Kidney glomerular epithelial cell (primary cell): ENCODE results near the gene PBX2.

ENCODE experiments used
- DNase-seq: peaks from one replicate; lab custom pipeline; 2025; lab: John Stamatoyannopoulos, UW

The PBX2 gene

DNA sequence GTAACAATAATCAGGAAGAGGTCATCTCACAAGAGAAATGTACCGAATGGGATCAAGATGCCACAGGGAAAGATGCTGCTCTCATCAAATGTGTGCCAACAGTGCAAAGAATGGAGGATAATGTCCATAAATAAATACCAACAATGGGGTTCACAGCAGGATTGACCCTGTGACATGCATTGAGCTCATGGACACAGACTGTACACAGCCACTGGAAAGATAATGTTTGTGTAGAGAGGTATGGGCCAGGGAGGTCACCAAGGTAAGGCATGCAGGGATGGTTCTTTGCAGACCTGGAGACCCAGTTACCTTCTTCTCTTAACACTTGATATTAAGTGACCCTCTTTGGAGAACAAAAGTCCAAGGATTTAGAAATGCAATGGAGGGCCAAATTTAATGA, 15.6 kb downstream of the PBX2 start:
- DNase-seq = no peak

GRCh38 chr6:32173051-32173727, 16.8 kb downstream of the PBX2 start:
- no peak for DNase-seq

GRCh38 chr6:32171234-32171633, 18.8 kb downstream of the PBX2 start:
- no peak for DNase-seq

DNA sequence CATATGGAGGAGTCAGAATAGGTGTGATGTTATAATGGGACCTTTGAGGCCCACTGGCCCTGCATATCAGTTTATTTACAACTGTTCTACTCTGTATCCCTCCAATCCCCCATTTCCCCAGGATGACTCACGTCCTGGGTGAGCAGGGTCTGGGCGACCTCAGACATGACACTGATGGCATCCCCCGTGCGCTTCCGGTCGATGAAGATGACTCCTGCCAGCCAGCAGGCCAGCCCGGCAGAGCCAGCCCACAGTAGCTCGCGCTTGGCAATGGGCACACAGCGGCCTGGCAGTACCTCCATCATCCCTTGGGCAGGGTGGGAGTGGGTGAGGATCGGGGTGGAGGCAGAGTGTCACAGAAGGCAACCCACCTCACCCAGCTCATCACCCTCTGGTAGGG, 19.7 kb downstream of the PBX2 start:
- DNase-seq = no peak

- no peak for DNase-seq
Measured at GRCh38 chr6:32168807-32169591, 21.0 kb downstream of the PBX2 start.

DNA sequence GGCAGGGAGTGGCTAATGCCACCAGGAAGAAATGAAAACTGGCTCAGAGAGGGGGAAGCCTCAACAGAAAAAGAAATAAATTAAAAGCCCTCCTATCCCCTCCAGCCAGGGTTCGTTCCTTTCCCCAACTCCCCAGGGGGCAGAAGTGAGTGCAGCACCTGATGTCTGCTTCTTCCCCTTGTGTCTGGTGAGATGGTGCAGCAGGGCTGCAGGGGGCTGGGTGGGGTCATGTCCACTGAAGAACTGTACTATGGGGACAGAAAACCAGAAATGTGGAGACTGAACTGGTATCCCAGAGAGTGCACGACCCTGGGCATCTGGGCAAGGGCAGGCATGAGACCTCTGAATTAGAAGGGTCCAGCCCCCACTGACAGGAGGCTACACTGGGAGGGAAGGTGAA, 21.7 kb downstream of the PBX2 start:
- no peak for DNase-seq

- no peak for DNase-seq
Measured at GRCh38 chr6:32167761-32168262, 22.2 kb downstream of the PBX2 start.

- no peak for DNase-seq
Measured at GRCh38 chr6:32167154-32167760, 22.7 kb downstream of the PBX2 start.

GRCh38 chr6:32166411-32167061, 23.5 kb downstream of the PBX2 start:
- DNase-seq = no peak

DNA sequence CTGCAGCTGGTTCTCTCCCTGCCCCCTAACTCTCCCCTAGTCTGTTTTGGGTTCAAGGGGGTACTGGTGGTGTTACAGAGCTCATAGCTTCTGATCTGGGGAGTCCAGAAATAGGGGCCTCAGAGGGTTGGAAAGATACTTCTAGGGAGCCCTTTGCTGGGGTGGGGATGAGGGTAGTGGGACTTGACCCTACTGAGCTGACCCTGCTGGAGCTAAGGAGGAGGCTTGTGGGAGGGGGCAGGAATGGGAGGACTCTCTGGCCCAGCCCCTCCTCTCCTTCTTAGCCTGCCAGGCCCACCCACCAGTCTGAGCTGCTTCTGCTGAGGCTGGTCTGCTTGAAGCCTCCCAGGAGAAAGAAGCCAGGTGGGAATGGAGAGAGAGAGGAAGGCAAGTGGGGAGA, 25.7 kb downstream of the PBX2 start, which contains the start of gene EGFL8:
TSS of gene EGFL8 (plus strand) at position 301 of the 400 bp plus-strand sequence. CDS start 1,571 bp downstream, outside the sequence.
- DNase-seq = no peak

GRCh38 chr6:32163559-32164258, 26.3 kb downstream of the PBX2 start:
- DNase-seq = no peak

DNA sequence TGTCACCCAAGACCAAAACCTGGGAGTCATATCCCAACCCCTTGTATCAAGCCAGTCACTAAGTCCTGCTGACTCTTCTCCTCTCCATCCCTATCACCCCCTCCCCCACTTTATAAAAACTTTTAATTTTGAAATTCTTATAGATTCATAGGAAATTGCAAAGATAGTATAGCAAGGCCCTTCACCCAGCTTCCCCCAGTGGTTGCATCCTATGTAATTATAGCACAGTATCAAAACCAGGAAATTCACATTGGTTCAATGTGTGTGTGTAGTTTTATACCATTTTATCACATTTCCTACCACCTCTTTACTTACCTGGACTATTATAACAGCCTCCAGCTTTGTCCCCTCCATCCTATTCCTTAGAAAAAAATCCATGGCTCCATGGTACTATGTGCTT, 31.9 kb downstream of the PBX2 start:
- DNase-seq = no peak

DNA sequence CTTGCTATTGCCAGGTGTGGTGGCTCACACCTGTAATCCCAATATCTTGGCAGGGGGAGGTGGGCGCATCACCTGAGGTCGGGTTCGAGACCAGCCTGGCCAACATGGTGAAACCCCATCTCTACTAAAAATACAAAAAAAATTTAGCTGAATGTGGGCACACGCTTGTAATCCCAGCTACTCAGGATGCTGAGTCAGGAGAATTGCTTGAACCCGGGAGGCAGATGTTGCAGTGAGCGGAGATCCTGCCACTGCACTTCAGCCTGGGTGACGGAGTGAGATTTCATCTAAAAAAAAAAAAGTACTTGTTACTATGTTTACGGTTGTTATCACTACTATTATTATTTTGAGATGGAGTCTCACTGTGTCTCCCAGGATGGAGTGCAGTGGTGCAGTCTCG, 33.1 kb downstream of the PBX2 start:
- no peak for DNase-seq

DNA sequence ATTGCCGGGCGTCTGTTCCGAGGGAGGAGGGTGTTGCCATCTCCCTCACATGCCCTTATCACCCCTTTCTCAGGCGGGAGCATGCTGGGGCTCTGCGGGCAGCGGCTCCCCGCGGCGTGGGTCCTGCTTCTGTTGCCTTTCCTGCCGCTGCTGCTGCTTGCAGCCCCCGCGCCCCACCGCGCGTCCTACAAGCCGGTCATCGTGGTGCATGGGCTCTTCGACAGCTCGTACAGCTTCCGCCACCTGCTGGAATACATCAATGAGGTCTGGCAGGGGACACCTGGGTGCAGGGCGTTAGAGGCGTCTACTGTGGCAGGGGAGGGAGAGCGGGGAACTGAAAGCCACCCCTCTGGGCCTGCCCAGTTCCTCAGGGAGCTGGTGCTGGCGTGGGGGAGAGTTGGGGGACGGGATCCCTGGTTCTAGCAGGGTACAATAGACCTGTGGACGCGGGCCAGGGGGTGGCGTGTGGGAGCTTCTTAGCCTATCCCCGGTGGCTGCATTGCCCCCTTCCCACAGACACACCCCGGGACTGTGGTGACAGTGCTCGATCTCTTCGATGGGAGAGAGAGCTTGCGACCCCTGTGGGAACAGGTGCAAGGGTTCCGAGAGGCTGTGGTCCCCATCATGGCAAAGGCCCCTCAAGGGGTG, 35.4 kb downstream of the PBX2 start:
- DNase-seq = peak; percentile 40

GRCh38 chr6:32153564-32154513, 36.2 kb downstream of the PBX2 start, which contains the start of gene PPT2:
TSS of gene PPT2 (plus strand) at chr6:32154141. CDS start at chr6:32154595, 454 bp downstream.
- DNase-seq = peak; percentile 71

DNA sequence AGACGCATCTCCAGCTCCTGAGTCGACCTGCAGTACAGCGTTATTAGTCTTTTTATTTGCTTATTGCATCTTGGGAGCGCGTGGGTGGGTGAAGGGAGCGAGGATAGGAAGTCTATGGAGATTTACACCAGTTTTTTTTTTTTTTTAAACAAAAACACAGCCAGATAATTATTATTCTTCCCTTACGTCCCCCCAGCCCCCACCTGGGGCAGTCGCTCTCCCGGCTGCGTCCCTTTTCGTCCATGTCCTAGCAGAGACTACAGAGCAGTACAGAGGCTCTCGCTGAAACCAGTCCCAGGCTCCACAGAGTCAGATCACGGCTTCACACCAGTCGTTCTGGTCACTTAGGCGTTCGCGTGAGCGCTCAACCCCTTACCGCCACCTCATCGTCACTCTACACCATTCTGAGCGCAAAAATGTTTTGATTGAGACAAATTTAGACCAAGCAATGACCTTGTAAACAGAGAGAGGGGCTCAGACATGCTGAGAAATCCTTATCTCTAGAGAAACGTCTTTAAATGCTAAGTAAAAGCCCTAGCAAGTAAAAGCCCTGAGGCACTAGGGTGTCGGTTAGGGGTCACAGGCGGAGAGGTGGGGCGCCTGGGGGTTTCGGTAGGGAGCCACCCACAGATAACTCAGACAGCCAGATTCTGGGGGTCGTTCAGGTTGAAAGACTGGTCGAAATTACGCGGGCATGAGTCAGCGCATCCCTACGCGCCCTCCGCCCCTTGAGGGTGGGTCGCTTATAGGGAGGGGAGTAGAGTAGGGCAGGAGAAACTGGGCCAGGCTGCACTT, 37.0 kb downstream of the PBX2 start:
- DNase-seq = peak; percentile 58

GRCh38 chr6:32151863-32152768, 37.9 kb downstream of the PBX2 start, which contains the start of gene PRRT1:
TSS of gene PRRT1 (minus strand) at chr6:32151939. CDS start at chr6:32151827, 112 bp downstream.
- DNase-seq = no peak
